K562 (cell line): Measurements from ENCODE around the gene ULBP2. TPM values are rescaled to one million over a fixed set of nuclear protein-coding genes. Genes with fewer than 3 reads are reported as not detected.
A peak's percentile ranks its signal among the peaks of the same experiment; 100 is the strongest.

Experiments
- CBFA2T3 ChIP-seq: fragments of 450-650 bp; IDR thresholded peaks from 2 replicates; pipeline ENCODE4 v1.6.1; 2017
- PHB2 ChIP-seq: fragments of 450-650 bp; IDR thresholded peaks from 2 replicates; pipeline ENCODE4 v1.6.1; 2017; ENCODE audit warnings: low read depth
- RREB1 ChIP-seq: fragments of 250-450 bp; sonication (Bioruptor Pico); IDR thresholded peaks from 2 replicates; pipeline ENCODE4 v1.4.0; 2020
- SIN3B ChIP-seq: fragments of 450-650 bp; IDR thresholded peaks from 2 replicates; pipeline ENCODE4 v1.6.1; 2017; ENCODE audit warnings: low read depth, mild to moderate bottlenecking, moderate library complexity
- THRB ChIP-seq: fragments of 450-650 bp; formaldehyde crosslinking; conservative IDR thresholded peaks from 2 replicates; pipeline ENCODE4 v1.4.0; 2022; ENCODE audit warnings: mild to moderate bottlenecking, missing genetic modification characterization
- ZBTB11 ChIP-seq, 3 experiments: fragments of 200-800 bp in 1 of 3; fragments of 250-450 bp in 1 of 3; fragments of 450-650 bp in 1 of 3; sonication (Bioruptor Pico) in 1 of 3; sonication (Bioruptor generic) in 1 of 3; formaldehyde crosslinking in 1 of 3; IDR thresholded peaks; 2 replicates each; pipeline versions ENCODE4 v1.6.1 to v1.8.0; 2016 to 2022; ENCODE audit warnings: mild to moderate bottlenecking in 2 of 3, missing genetic modification characterization in 2 of 3, missing compliant biosample characterization in 1 of 3, moderate library complexity in 1 of 3
- ZNF561 ChIP-seq: fragments of 450-650 bp; formaldehyde crosslinking; conservative IDR thresholded peaks from 2 replicates; pipeline ENCODE4 v1.4.0; 2020; ENCODE audit warnings: mild to moderate bottlenecking, moderate library complexity
- polyA plus RNA-seq, 8 experiments: library from polyadenylated mRNA; depleted of rRNA in 4 of 8; stranded (reverse) in 5 of 8; unstranded in 3 of 8; fragments of >200 nt; fragmentation: Nextera tagmentation in 2 of 8; fragmentation: Illumina TruSeq in 1 of 8; extraction: Ambion mirVana in 2 of 8; extraction: Trizol in 1 of 8; gene quantifications; 2 replicates each; pipeline versions ENCODE4 v1.2.1 to v1.2.3, GENCODE V29; 2011 to 2014; ENCODE audit warnings: inconsistent platforms in 1 of 8, missing spikeins in 1 of 8
- total RNA-seq, 7 experiments: library from RNA; depleted of rRNA in 6 of 7; stranded (reverse); fragments of >200 nt in 6 of 7; fragmentation: Illumina TruSeq in 2 of 7; extraction: Trizol in 2 of 7; gene quantifications; 2 replicates each; pipeline versions ENCODE4 v1.2.1 to v1.2.3, GENCODE V29; 2011 to 2021; ENCODE audit warnings: low replicate concordance in 1 of 7

The ULBP2 gene
- total and polyA plus RNA-seq, 9 of the 15 experiments (the other 6 are each of a cell fraction or from before 2014, with no cell fraction given) = 0.50 to 5.3 (median 1.2) TPM

GRCh38 chr6:149963212-149963461 is 21.3 kb downstream of the ULBP2 start (continued):
- TF ChIP-seq RREB1 (CRISPR knock-in tag) = 0 out of 2 replicates have a peak, but pooled peaks have one; percentile 48
- no peak for TF ChIP-seq ZBTB11 (CRISPR knock-in tag; IDR thresholded peaks at IDR 0.05)
- no peak for TF ChIP-seq SIN3B
- 0 out of 2 replicates have a peak, but pooled peaks have one; percentile 13 for TF ChIP-seq THRB (CRISPR knock-in tag)
- TF ChIP-seq CBFA2T3 = no peak
- TF ChIP-seq PHB2 = no peak
- no peak for TF ChIP-seq ZNF561
